ENCODE results near the gene BORCS5. TPM values are rescaled to one million over a fixed set of nuclear protein-coding genes. Genes with fewer than 3 reads are reported as not detected.

Gene BORCS5
- total RNA-seq, 1 donor from 2014 or later, result 12.7 TPM

DNA sequence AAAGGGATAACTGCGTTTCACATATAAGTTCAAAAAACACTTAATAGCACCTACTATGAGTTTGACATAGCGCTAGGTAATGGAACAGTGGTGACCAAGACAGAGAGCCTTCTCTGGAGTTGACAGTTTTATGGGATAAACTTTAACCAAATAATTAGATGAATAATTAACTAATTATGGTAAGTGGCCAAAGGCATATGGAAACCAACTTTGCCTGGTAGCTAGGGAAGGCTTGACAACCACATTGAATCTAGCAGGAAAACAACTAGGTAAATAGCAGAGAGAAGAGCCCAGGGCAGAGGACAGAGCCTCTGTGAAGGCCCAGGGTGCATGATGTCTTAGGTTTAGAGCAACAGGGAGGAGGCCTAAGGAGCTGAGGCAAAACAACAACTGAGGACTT is 153.7 kb downstream of the BORCS5 start:
- TF ChIP-seq, protein P1, sequence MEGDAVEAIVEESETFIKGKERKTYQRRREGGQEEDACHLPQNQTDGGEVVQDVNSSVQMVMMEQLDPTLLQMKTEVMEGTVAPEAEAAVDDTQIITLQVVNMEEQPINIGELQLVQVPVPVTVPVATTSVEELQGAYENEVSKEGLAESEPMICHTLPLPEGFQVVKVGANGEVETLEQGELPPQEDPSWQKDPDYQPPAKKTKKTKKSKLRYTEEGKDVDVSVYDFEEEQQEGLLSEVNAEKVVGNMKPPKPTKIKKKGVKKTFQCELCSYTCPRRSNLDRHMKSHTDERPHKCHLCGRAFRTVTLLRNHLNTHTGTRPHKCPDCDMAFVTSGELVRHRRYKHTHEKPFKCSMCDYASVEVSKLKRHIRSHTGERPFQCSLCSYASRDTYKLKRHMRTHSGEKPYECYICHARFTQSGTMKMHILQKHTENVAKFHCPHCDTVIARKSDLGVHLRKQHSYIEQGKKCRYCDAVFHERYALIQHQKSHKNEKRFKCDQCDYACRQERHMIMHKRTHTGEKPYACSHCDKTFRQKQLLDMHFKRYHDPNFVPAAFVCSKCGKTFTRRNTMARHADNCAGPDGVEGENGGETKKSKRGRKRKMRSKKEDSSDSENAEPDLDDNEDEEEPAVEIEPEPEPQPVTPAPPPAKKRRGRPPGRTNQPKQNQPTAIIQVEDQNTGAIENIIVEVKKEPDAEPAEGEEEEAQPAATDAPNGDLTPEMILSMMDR (IDR thresholded peaks at IDR 0.05; ENCODE audit: insufficient read depth, low read length, poor library complexity, severe bottlenecking), result no peak
- no peak overlapping the region for H3K4me3 ChIP-seq (ENCODE audit: low read depth, low read length)
- no peaks in the 10 kb centered on the region for H3K36me3 ChIP-seq (ENCODE audit: control insufficient read depth, insufficient read depth, low read length)
- no peak for DNase-seq (ENCODE audit: low read depth)
- no peaks in the 10 kb centered on the region for H3K27me3 ChIP-seq (ENCODE audit: control insufficient read depth, insufficient read depth, low read length)

DNA sequence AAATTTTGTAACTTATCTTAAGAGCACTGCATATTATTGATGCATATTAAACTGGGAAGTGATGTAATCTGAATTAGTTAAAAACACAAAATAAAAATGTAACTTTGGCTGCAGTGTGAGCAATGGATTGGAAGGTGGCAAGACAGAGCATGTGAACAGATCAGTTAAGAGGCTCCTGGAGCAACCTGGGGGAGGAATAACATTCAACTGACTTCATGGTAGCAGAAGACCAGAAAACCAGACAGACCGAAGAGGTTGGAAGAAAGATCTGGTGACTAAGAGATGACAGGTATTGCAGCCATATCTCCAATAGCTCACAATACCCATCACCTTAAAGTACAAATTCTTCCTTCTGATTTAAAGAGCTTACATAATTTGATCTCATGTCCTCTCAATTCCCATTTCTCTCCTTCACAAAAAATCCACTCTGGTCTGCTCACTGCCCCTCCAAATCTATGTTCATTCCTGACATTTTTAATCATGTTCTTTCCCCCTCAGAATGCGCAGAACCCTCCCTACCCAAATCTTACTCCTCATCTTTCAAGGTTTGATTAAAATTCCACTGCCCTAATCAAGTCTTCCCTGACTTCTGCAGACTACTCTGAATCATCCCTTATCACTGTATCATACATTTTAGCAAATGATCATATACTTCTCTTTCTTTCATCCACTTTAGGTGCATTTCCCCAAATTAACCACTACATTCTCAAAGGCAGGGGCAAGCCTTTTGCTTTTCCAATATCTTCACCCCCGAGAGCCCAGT is 154.3 kb downstream of the BORCS5 start:
- DNase-seq (ENCODE audit: low read depth), result no peak
- H3K36me3 ChIP-seq (ENCODE audit: control insufficient read depth, insufficient read depth, low read length), result no peaks in the 10 kb centered on the region
- no peak overlapping the region for H3K4me3 ChIP-seq (ENCODE audit: low read depth, low read length)
- H3K27me3 ChIP-seq (ENCODE audit: control insufficient read depth, insufficient read depth, low read length), result no peaks in the 10 kb centered on the region
- TF ChIP-seq, protein P1 (IDR thresholded peaks at IDR 0.05; ENCODE audit: insufficient read depth, low read length, poor library complexity, severe bottlenecking), result no peak

DNA sequence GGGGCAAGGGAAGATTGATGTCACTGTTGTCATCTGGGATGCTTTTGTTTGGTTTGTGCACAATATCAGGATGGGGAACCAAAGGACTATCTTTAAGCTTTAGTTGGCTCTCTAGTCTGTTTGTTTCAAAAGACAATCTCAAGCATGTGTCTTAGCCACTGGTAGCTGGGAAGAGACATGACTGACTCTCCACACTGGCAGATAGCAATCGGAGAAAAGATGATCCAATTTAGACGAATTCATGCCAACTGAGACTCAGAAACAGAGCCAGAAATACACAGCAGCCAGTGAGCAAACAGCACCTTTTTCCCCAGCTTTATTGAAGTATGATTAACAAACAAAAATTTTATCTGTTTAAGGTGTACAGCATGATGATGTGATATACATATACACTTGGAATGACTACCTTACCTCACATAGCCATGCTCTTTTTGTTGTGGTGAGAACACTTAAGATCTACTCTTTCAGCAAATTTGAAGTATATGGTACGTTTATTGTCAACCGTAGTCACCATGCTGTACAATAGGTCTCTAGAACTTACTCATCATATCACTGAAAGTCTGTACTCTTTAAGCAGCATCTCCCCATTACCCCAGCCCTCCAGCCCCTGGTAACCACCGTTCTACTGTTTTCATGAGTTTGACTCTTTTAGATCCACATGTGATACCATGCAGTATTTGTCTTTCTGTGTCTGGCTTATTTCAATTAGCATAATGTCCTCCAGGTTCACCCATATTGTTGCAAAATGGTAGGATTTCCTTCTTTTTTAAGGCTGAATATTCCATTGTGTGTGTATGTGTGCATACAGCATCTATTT is 155.2 kb downstream of the BORCS5 start:
- Histone ChIP-seq H3K4me3 (ENCODE audit: low read depth, low read length) (no peak overlapping the region), H3K36me3 (ENCODE audit: control insufficient read depth, insufficient read depth, low read length) (no peaks in the 10 kb centered on the region), H3K27me3 (ENCODE audit: control insufficient read depth, insufficient read depth, low read length) (no peaks in the 10 kb centered on the region)
- TF ChIP-seq, protein P1 (IDR thresholded peaks at IDR 0.05; ENCODE audit: insufficient read depth, low read length, poor library complexity, severe bottlenecking), result no peak
- no peak for DNase-seq (ENCODE audit: low read depth)

DNA sequence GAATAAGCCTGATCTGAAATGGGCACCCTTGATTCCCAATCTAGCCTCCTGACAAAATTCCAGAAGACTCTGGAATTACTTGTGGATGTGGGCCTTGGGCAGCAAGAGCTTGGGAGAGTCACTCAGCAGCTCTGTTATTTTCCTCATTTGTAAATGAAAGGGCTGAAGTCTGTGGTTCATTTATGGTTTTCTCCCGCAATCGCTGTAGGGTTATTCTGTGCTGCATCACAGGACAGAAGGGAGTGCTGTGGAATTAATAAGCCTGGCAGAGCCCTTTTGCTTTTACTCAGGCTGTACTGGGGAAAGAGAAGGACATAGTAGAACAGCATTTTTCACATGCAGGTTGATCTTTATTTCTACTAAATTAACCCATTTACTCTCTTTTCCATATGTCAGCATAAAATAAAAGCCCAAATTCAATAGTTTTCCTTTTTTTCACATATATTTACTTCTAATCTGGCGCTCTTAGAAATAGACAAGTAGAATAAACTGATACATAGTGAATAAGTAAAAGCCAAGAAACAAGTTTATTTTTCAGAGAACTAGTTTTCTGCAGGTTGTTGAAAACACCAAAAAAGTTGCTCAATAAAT is 156.6 kb downstream of the BORCS5 start:
- H3K27me3 ChIP-seq (ENCODE audit: control insufficient read depth, insufficient read depth, low read length), result no peaks in the 10 kb centered on the region
- H3K36me3 ChIP-seq (ENCODE audit: control insufficient read depth, insufficient read depth, low read length), result no peaks in the 10 kb centered on the region
- DNase-seq (ENCODE audit: low read depth), result no peak
- no peak overlapping the region for H3K4me3 ChIP-seq (ENCODE audit: low read depth, low read length)
- TF ChIP-seq, protein P1 (IDR thresholded peaks at IDR 0.05; ENCODE audit: insufficient read depth, low read length, poor library complexity, severe bottlenecking), result no peak

DNA sequence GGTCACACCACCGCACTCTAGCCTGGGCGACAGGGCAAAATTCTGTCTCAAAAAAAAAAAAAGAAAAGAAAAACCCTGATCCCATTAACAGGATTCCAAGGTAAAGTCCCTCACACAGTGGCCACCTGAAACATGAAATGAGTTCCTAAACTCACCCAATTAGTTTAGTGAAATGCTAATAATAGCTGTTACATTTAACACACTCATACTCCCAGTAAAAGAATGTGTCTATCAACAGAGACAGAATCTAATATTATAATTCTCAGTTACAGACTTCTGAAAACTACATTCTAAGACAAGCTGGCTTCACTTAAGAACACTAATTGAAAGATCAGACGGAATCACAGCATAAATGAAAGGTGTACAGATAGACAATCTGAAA is 161.6 kb downstream of the BORCS5 start:
- DNase-seq (ENCODE audit: low read depth), result no peak
- no peaks in the 10 kb centered on the region for H3K27me3 ChIP-seq (ENCODE audit: control insufficient read depth, insufficient read depth, low read length)
- TF ChIP-seq, protein P1 (IDR thresholded peaks at IDR 0.05; ENCODE audit: insufficient read depth, low read length, poor library complexity, severe bottlenecking), result no peak
- no peak overlapping the region for H3K4me3 ChIP-seq (ENCODE audit: low read depth, low read length)
- H3K36me3 ChIP-seq (ENCODE audit: control insufficient read depth, insufficient read depth, low read length), result no peaks in the 10 kb centered on the region
